GM18867 (cell line): ENCODE results near the gene PARD6A.
A peak's percentile ranks its signal among the peaks of the same experiment; 100 is the strongest.

Experiments
- ATAC-seq: cut with Tn5 transposase; IDR thresholded peaks from one replicate; pipeline ENCODE4 v1.9.1; 2021; ENCODE audit warnings: mild to moderate bottlenecking, moderate library complexity; ENCODE audit not compliant: unreplicated experiment

PARD6A gene

GRCh38 chr16:67653128-67653788 is 7.5 kb upstream of the PARD6A start:
- ATAC-seq = no peak

- no peak for ATAC-seq
Observed at GRCh38 chr16:67653789-67654402, 6.9 kb upstream of the PARD6A start.

GRCh38 chr16:67654403-67654911 is 6.3 kb upstream of the PARD6A start:
- ATAC-seq = no peak

- no peak for ATAC-seq
Observed at GRCh38 chr16:67655363-67655762, 5.4 kb upstream of the PARD6A start.

GRCh38 chr16:67656344-67657016 is 4.3 kb upstream of the PARD6A start:
- ATAC-seq = no peak

GRCh38 chr16:67657017-67657608 is 3.6 kb upstream of the PARD6A start:
- ATAC-seq = no peak

GRCh38 chr16:67657751-67658518 is 2.8 kb upstream of the PARD6A start:
- no peak for ATAC-seq

- ATAC-seq = no peak
Observed at GRCh38 chr16:67658849-67659674, 1.7 kb upstream of the PARD6A start.

GRCh38 chr16:67659675-67660563 is 841 bp upstream of the PARD6A start, which contains the start of gene ACD:
Gene ACD, minus strand, starts transcription at chr16:67660260. Its CDS starts 40 bp downstream, at chr16:67660220.
- peak; percentile 61 for ATAC-seq

- ATAC-seq = peak; percentile 0
Observed at GRCh38 chr16:67661101-67661761, 471 bp downstream of the PARD6A start.

- no peak for ATAC-seq
Observed at GRCh38 chr16:67661886-67662652, 1.3 kb downstream of the PARD6A start.

GRCh38 chr16:67662653-67663010 is 1.9 kb downstream of the PARD6A start:
- ATAC-seq = no peak

GRCh38 chr16:67663151-67663876 is 2.6 kb downstream of the PARD6A start:
- no peak for ATAC-seq

GRCh38 chr16:67663877-67664222 is 3.1 kb downstream of the PARD6A start:
- no peak for ATAC-seq

GRCh38 chr16:67664258-67664657 is 3.5 kb downstream of the PARD6A start:
- ATAC-seq = no peak

GRCh38 chr16:67664871-67665270 is 4.1 kb downstream of the PARD6A start:
- no peak for ATAC-seq

- ATAC-seq = no peak
Observed at GRCh38 chr16:67665598-67665997, 4.8 kb downstream of the PARD6A start.
